SU-DHL-6 (cell line): ENCODE measurements around the gene ZNF385A.

Experiments
- H2AFZ ChIP-seq: fragments of 200-600 bp; sonication (generic); 2 replicates; pipeline ENCODE4 v1.6.1; 2014; ENCODE audit warnings: low read depth, mild to moderate bottlenecking, moderate library complexity, mixed read lengths, antibody characterized with exemption, low read length; ENCODE audit not compliant: severe bottlenecking
- H3F3A ChIP-seq: fragments of 200-600 bp; shearing (Covaris generic); 2 replicates; pipeline ENCODE4 v1.6.0; 2016; ENCODE audit warnings: antibody characterized with exemption, mild to moderate bottlenecking; ENCODE audit not compliant: insufficient read depth
- H3K27ac ChIP-seq: fragments of 200-600 bp; sonication (generic); 2 replicates; pipeline ENCODE4 v1.5.1; 2016; ENCODE audit warnings: low read depth, mild to moderate bottlenecking, low read length, moderate library complexity, mixed read lengths
- H3K27me3 ChIP-seq: fragments of 200-600 bp; sonication (generic), shearing (Covaris generic); 2 replicates; pipeline ENCODE4 v1.6.0; 2014; ENCODE audit warnings: mild to moderate bottlenecking, low read length
- H3K36me3 ChIP-seq: fragments of 200-600 bp; sonication (generic); 2 replicates; pipeline ENCODE4 v1.6.1; 2014; ENCODE audit warnings: mild to moderate bottlenecking, low read length, mixed read lengths
- H3K4me2 ChIP-seq: fragments of 300-600, 200-600 bp; shearing (Covaris generic), sonication (generic); 2 replicates; pipeline ENCODE4 v1.6.0; 2014; ENCODE audit warnings: low read length, low read depth, mild to moderate bottlenecking; ENCODE audit not compliant: poor library complexity, severe bottlenecking
- H3K4me3 ChIP-seq: fragments of 200-600 bp; sonication (generic); 2 replicates; pipeline ENCODE4 v1.5.1; 2014; ENCODE audit warnings: antibody characterized with exemption, low read length, mild to moderate bottlenecking, mixed read lengths; ENCODE audit not compliant: insufficient read depth, poor library complexity, severe bottlenecking
- H3K79me2 ChIP-seq: fragments of 200-600 bp; sonication (generic); 2 replicates; pipeline ENCODE4 v1.6.1; 2014; ENCODE audit warnings: mild to moderate bottlenecking, low read length, moderate library complexity; ENCODE audit not compliant: insufficient read depth
- H3K9ac ChIP-seq: fragments of 200-600 bp; sonication (generic); 2 replicates; pipeline ENCODE4 v1.7.0; 2014; ENCODE audit warnings: mild to moderate bottlenecking, low read length
- H3K9me2 ChIP-seq: fragments of 200-600 bp; sonication (generic); replicated peaks from 2 replicates; pipeline ENCODE4 v1.6.1; 2014; ENCODE audit warnings: low read length; ENCODE audit not compliant: insufficient read depth
- H3K9me3 ChIP-seq: fragments of 200-600 bp; sonication (generic); 2 replicates; pipeline ENCODE4 v1.6.1; 2014; ENCODE audit warnings: low read length, mixed read lengths; ENCODE audit not compliant: insufficient read depth
- H4K20me1 ChIP-seq: fragments of 200-600 bp; sonication (generic); 2 replicates; pipeline ENCODE4 v1.6.1; 2014; ENCODE audit warnings: low read depth, mild to moderate bottlenecking, antibody characterized with exemption, low read length, moderate library complexity, mixed read lengths
- EZH2phosphoT487 ChIP-seq: fragments of 200-600 bp; sonication (generic), shearing (Covaris generic); conservative IDR thresholded peaks from 2 replicates; pipeline ENCODE4 v1.6.1; 2018; ENCODE audit warnings: mild to moderate bottlenecking, antibody characterized with exemption, low read length, moderate library complexity, mixed read lengths
- TF ChIP-seq, protein P1 (sequence below): fragments of 200-600 bp; sonication (generic); IDR thresholded peaks from one replicate; pipeline ENCODE4 v1.5.1; 2017; ENCODE audit warnings: antibody characterized with exemption, mild to moderate bottlenecking, low read length, moderate library complexity; ENCODE audit not compliant: insufficient read depth, poor library complexity, severe bottlenecking

ZNF385A gene

GRCh38 chr12:54357506-54358190 lies 26.9 kb downstream of the ZNF385A start:
- Histone ChIP-seq H3F3A (peaks cover 14% of the 10 kb centered on the region), H3K36me3 (no peaks in the 10 kb centered on the region), H2AFZ (no peak overlapping the region), H3K79me2 (no peaks in the 10 kb centered on the region), H3K27ac (no peak overlapping the region), H4K20me1 (no peaks in the 10 kb centered on the region), H3K4me2 (peak overlapping the region; percentile 97), H3K9me3 (no peaks in the 10 kb centered on the region), H3K9me2 (no peaks in the 10 kb centered on the region), H3K9ac (peak overlapping the region; percentile 84), H3K4me3 (peak overlapping the region; percentile 77), H3K27me3 (no peaks in the 10 kb centered on the region)
- TF ChIP-seq EZH2phosphoT487: no peak
- TF ChIP-seq, protein P1, sequence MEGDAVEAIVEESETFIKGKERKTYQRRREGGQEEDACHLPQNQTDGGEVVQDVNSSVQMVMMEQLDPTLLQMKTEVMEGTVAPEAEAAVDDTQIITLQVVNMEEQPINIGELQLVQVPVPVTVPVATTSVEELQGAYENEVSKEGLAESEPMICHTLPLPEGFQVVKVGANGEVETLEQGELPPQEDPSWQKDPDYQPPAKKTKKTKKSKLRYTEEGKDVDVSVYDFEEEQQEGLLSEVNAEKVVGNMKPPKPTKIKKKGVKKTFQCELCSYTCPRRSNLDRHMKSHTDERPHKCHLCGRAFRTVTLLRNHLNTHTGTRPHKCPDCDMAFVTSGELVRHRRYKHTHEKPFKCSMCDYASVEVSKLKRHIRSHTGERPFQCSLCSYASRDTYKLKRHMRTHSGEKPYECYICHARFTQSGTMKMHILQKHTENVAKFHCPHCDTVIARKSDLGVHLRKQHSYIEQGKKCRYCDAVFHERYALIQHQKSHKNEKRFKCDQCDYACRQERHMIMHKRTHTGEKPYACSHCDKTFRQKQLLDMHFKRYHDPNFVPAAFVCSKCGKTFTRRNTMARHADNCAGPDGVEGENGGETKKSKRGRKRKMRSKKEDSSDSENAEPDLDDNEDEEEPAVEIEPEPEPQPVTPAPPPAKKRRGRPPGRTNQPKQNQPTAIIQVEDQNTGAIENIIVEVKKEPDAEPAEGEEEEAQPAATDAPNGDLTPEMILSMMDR: no peak

GRCh38 chr12:54356951-54357356 lies 27.6 kb downstream of the ZNF385A start:
- Histone ChIP-seq H3K36me3 (no peaks in the 10 kb centered on the region), H4K20me1 (no peaks in the 10 kb centered on the region), H3K4me3 (no peak overlapping the region), H2AFZ (no peak overlapping the region), H3K27ac (no peak overlapping the region), H3K9me2 (no peaks in the 10 kb centered on the region), H3K9me3 (no peaks in the 10 kb centered on the region), H3K9ac (no peak overlapping the region), H3K4me2 (no peak overlapping the region), H3K79me2 (no peaks in the 10 kb centered on the region), H3K27me3 (no peaks in the 10 kb centered on the region), H3F3A (peaks cover 14% of the 10 kb centered on the region)
- TF ChIP-seq, protein P1: no peak
- no peak for TF ChIP-seq EZH2phosphoT487

GRCh38 chr12:54356228-54356627 lies 28.3 kb downstream of the ZNF385A start:
- Histone ChIP-seq H3K4me2 (no peak overlapping the region), H3K79me2 (no peaks in the 10 kb centered on the region), H3K4me3 (no peak overlapping the region), H2AFZ (no peak overlapping the region), H3K27ac (no peak overlapping the region), H3F3A (peaks cover 14% of the 10 kb centered on the region), H3K9ac (no peak overlapping the region), H3K27me3 (no peaks in the 10 kb centered on the region), H3K9me3 (no peaks in the 10 kb centered on the region), H4K20me1 (no peaks in the 10 kb centered on the region), H3K36me3 (no peaks in the 10 kb centered on the region), H3K9me2 (no peaks in the 10 kb centered on the region)
- TF ChIP-seq, protein P1: no peak
- TF ChIP-seq EZH2phosphoT487: no peak
